Endothelial cell (in vitro differentiated cells): ENCODE measurements around the gene EGR4. TPM values are rescaled to one million over a fixed set of nuclear protein-coding genes. Genes with fewer than 3 reads are reported as not detected.

ENCODE experiments used
- DNase-seq: peaks from one replicate; pipeline ENCODE4 v3.0.0; 2021; ENCODE audit warnings: low spot score
- H3K27ac Mint-ChIP-seq: one replicate; pipeline ENCODE4 v1.8.0; 2021; ENCODE audit warnings: mixed read lengths, inconsistent platforms; ENCODE audit not compliant: unreplicated experiment
- H3K27me3 Mint-ChIP-seq: one replicate; pipeline ENCODE4 v1.8.0; 2021; ENCODE audit warnings: mild to moderate bottlenecking, moderate library complexity, mixed read lengths, inconsistent platforms; ENCODE audit not compliant: unreplicated experiment
- H3K36me3 Mint-ChIP-seq: one replicate; pipeline ENCODE4 v1.8.0; 2021; ENCODE audit warnings: mild to moderate bottlenecking, low read depth, mixed read lengths, inconsistent platforms; ENCODE audit not compliant: unreplicated experiment
- H3K4me1 Mint-ChIP-seq: one replicate; pipeline ENCODE4 v1.8.0; 2021; ENCODE audit warnings: mild to moderate bottlenecking, mixed read lengths, inconsistent platforms; ENCODE audit not compliant: unreplicated experiment
- H3K4me3 Mint-ChIP-seq: one replicate; pipeline ENCODE4 v1.8.0; 2021; ENCODE audit warnings: mild to moderate bottlenecking, mixed read lengths, inconsistent platforms; ENCODE audit not compliant: unreplicated experiment
- H3K9me3 Mint-ChIP-seq: one replicate; pipeline ENCODE4 v1.8.0; 2021; ENCODE audit warnings: mixed read lengths, inconsistent platforms; ENCODE audit not compliant: unreplicated experiment
- total RNA-seq: library from RNA; stranded (reverse); fragmentation: NEBNext Ultra II Directional; extraction: Animal tissue kit (Norgen Biotek cat#: 25700); gene quantifications from one replicate; pipeline ENCODE4 v1.2.1, GENCODE V29; 2021; ENCODE audit not compliant: unreplicated experiment
- TF ChIP-seq, protein P1 (sequence below): fragments of 200-600 bp; sonication (generic); IDR thresholded peaks from one replicate; pipeline ENCODE4 v1.5.0; 2021; ENCODE audit warnings: antibody characterized with exemption; ENCODE audit not compliant: unreplicated experiment

The EGR4 gene
- total RNA-seq, 1 donor from 2014 or later: 0.15 TPM

DNA sequence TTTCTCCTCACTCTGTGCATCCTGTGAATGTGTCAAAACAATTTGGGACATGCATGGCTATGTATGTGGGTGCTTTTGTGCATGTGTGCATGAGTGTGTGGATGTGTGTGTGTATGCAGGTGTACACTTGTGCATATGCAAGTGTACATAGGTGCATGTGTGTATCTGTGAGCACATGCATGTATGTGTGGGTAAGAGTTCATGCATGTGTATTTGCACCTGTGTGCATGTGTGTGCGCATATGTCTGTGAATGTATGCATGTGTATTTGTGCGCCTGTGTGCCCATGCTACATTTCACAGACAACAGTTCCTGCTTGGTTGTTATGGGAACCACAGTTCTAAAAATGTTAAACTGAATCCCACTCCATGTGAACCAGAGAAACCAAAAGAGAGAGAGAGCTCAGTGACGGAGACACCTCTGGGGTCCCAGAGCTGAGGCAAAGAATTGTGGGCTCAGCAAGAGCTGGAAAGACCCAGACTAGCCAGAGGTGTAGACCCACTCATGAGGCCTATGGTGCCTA is 7.2 kb downstream of the EGR4 start:
- no peak overlapping the region for H3K27ac Mint-ChIP-seq
- H3K4me1 Mint-ChIP-seq: no peaks in the 10 kb centered on the region
- no peak overlapping the region for H3K4me3 Mint-ChIP-seq
- TF ChIP-seq, protein P1, sequence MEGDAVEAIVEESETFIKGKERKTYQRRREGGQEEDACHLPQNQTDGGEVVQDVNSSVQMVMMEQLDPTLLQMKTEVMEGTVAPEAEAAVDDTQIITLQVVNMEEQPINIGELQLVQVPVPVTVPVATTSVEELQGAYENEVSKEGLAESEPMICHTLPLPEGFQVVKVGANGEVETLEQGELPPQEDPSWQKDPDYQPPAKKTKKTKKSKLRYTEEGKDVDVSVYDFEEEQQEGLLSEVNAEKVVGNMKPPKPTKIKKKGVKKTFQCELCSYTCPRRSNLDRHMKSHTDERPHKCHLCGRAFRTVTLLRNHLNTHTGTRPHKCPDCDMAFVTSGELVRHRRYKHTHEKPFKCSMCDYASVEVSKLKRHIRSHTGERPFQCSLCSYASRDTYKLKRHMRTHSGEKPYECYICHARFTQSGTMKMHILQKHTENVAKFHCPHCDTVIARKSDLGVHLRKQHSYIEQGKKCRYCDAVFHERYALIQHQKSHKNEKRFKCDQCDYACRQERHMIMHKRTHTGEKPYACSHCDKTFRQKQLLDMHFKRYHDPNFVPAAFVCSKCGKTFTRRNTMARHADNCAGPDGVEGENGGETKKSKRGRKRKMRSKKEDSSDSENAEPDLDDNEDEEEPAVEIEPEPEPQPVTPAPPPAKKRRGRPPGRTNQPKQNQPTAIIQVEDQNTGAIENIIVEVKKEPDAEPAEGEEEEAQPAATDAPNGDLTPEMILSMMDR: no peak
- H3K9me3 Mint-ChIP-seq: no peaks in the 10 kb centered on the region
- peaks cover 6% of the 10 kb centered on the region for H3K36me3 Mint-ChIP-seq
- DNase-seq: no peak
- H3K27me3 Mint-ChIP-seq: peaks cover 25% of the 10 kb centered on the region

DNA sequence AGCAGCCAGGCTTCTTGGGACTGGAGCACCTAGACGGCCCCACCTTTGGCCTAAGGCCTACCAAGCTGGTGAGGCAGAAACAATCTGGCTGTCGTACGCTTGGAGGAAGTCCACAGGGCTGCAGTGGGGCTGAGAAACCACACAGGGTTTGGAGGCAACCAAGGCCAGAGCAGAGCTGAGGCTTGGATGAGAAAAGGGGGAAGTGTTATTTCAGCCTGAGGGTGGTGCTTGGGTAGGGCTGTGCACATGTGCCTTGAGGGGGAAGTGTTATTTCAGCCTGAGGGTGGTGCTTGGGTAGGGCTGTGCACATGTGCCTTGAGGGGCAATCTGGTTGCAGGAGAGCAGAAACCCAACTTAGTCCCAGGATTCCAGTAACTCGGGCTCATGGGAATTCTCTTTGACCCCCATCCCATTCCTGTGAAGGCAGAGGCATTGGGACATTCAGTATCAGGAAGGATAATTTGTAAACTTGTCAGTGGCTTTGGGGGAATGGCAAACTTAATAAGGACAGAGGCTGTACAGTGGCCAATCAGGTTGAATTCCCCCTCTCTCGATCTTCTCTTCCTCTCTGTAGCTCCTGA is 8.1 kb downstream of the EGR4 start:
- H3K36me3 Mint-ChIP-seq: peaks cover under 1% of the 10 kb centered on the region
- peak overlapping the region; percentile 64 for H3K4me3 Mint-ChIP-seq
- no peak for DNase-seq
- peaks cover 15% of the 10 kb centered on the region for H3K27me3 Mint-ChIP-seq
- H3K27ac Mint-ChIP-seq: no peak overlapping the region
- H3K4me1 Mint-ChIP-seq: no peaks in the 10 kb centered on the region
- no peaks in the 10 kb centered on the region for H3K9me3 Mint-ChIP-seq
- TF ChIP-seq, protein P1: no peak

DNA sequence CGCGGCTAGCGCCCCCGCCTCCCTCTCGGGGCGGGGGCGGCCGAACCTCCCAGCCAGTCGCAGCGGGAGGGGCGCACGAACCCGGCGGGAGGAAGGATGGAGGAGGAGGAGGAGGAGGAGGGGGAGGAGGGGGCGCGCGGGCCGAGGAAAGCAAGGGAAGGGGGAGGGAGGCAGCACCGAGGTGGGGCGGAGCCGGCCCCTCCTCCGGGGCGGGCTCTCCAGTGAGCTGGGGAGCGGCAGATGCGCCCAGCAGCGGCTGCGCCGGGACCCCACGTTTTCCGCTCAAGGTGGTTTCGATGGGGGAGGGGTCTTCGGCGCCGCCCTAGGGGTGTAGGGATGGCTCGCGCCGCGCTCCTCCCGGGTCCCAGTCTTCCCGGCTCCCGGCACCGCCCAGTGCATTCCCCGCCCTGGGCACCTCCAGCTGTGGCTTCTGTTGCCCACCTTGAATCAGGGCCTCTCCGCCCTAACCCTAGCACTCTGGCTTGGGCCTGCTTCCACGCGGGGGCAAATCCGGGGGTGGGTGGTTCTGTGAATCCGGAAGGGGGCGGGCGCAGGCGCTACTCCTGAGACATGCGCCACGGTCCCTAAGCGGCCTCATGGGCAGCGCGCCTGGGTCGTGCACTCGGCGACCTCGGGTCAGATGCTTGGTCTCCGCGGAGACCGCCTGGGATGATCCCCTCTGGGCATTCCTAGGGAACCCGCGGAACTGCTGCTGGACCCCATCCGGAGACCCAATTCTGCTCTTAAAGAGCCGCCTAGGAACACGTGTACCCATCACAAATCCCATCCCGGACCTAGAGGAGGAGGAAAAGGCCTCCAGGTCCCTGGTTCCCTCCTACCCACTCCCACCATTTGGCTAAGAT is 8.8 kb downstream of the EGR4 start, which contains the start of gene FBXO41:
FBXO41 (minus strand) TSS at position 183 of the 863 bp plus-strand sequence. CDS start 14,848 bp downstream, outside the sequence.
- Mint-ChIP-seq H3K4me1 (no peaks in the 10 kb centered on the region), H3K36me3 (no peaks in the 10 kb centered on the region), H3K27me3 (peaks cover 15% of the 10 kb centered on the region), H3K9me3 (no peaks in the 10 kb centered on the region), H3K27ac (no peak within 1 kb of the TSS), H3K4me3 (peak within 1 kb of the TSS; percentile 84)
- TF ChIP-seq, protein P1: no peak
- peak; percentile 26 for DNase-seq

DNA sequence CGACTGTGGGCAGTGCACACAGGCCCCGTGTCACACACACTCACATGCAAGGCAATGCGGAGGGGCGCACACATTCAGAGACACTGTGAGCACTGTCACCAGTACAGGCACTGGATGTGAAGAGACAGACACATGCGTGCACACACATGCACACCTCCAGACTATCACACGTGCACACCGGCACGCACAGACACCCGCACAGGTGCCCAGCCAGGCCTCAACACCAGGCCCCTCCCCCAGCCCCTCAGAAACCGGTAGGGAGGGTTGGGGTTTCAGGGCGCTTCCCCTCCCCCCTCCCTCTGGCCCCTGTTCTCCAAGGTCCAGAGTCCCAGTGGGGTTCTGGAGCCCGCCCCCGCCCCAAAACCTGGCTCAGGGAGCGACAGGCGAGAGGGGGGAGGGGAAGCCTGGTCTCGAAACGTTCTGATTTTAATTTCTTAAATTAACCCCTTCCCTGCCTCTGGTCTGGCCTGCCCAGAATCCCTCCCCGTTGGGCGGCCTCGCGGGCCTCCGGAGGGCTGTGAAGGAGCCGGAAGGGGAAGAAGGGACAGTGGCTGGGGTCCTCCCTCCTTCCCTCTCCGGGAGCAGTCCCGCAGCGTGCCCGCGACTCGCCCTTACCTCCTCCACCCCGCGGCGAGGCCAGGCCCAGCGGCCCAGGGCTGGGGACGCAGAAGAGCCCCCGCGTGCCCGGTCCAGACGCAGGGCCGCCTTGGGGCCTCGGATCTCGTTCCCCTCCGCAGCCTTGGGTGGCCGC is 9.6 kb downstream of the EGR4 start:
- TF ChIP-seq, protein P1: no peak
- H3K27ac Mint-ChIP-seq: no peak overlapping the region
- no peaks in the 10 kb centered on the region for H3K4me1 Mint-ChIP-seq
- no peaks in the 10 kb centered on the region for H3K36me3 Mint-ChIP-seq
- H3K9me3 Mint-ChIP-seq: no peaks in the 10 kb centered on the region
- DNase-seq: no peak
- peak overlapping the region; percentile 84 for H3K4me3 Mint-ChIP-seq
- H3K27me3 Mint-ChIP-seq: peaks cover 17% of the 10 kb centered on the region
